NCI-H2081 treated with DMSO at 0.1 percent for 48 hours (cell line): Measurements from ENCODE around the gene H2BK1.

Source experiments
- DNase-seq: peaks from one replicate; lab custom pipeline; 2025; lab: John Stamatoyannopoulos, UW

The H2BK1 gene

DNA sequence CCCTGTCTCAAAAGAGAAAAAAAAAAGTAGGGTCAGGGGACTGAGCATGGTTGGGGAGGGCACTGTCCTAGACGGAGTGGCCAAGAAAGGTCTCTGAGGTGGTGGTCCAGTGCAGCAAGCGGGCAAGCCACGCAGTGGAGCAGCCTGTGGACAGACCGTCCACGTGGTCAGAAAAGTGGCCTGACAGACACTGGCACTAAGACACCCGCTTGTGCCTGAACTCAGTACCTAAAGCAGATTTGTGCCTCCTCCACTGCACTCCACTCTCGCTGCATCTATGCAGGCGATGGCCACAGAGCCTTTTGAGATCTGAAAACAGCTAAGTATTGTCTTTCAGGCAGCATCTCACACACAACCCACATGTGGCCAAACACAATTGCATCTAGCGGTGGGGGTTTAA, 32.1 kb downstream of the H2BK1 start:
- DNase-seq: no peak

DNA sequence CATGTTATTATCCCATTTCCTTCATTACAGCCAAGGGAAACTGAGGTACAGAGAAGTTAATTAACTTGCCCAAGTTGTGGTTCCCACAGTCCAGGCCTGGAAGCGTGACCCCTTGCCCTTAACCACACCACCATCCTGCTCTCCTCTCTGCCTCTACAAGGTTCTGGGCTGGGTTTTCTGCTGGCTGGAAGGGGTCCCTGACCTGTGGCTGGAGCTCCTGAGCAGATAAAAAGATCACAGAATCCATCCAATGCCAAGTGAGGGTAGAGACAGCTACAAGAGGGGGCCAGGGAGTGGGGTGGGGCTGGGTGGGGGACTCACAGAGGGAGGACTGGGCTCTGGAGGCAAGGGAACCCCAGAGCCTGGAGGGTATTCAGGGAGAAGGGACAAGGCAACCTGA, 33.0 kb downstream of the H2BK1 start:
- DNase-seq: no peak

DNA sequence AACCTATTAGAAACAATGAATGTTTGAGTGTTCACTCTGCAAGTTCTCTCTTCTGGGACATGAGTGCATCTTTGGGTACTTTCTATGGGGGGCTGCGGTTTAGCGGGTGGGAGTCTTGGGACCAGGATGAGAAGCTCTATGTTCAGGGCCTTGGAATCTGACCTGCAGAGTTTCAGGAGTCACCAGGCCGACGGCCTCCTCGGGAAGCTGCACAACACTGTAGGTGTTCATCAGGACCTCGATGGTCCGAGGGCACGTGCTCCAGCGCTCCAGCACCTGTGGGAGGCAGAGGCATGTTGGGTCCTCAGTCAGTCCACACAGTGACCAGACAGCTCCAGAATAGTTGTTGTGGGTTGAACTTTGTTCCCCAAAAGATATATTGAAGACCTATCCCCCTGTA, 33.9 kb downstream of the H2BK1 start:
- no peak for DNase-seq

DNA sequence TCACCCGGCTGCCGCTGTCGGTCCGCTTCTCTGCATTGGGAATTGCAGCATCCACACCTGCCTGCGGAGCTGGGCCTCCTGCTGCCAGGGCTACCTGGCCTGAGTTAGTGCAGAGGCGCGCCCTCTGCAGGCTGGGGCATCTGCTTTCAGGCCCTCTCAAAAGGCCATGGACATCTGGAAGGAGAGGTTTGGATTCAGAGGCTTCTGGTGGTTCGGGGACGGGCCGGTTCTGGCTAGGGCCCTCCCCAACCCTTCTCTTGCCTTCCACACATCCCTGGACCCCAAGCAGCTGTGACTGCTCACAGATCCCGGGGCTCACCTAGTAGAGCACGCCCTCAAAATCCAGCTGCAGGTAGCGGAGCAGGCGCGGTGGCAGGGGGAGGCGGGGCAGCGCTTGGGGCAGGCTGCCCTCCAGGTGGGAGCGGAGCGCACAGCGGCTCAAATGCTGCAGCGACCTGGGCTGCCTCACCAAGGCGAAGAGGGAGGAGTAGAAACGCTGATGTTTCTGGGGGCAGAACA, 34.4 kb downstream of the H2BK1 start:
- DNase-seq: no peak

DNA sequence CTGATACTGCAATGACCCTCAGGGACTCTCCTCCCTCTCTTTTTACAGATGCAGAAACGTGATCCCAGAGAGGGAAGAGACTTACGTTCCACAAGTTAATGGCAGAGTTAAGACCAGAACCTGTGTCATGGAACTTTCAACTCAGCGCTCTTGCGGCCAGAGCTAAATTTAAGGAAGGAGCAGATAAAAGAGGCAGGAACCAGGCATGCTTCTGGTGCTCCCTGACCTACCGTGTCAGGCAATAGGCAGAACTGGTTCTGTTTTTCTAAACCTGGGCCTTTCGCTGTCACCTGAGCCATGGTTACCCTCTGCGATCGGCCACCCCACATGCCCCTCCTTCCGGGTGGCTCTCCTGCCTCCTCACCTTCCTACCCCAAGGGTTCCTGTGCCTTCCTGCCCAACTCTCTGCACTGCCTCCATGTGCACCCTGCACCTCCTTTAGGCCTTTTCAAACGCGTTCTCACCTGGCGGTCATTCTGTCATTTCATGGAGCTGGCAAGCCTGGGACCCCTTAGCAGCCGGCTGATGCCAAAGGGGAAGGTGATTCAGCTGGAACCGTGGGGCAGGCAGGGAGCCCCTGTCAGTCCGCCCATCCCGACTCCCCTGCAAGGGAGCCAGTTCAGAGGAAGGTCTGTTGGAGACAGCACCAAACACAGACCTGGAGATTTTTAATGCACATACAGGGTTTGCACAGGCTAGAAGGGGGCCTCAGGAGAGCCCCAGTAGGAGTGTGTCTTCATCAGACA, 35.1 kb downstream of the H2BK1 start:
- DNase-seq: no peak

DNA sequence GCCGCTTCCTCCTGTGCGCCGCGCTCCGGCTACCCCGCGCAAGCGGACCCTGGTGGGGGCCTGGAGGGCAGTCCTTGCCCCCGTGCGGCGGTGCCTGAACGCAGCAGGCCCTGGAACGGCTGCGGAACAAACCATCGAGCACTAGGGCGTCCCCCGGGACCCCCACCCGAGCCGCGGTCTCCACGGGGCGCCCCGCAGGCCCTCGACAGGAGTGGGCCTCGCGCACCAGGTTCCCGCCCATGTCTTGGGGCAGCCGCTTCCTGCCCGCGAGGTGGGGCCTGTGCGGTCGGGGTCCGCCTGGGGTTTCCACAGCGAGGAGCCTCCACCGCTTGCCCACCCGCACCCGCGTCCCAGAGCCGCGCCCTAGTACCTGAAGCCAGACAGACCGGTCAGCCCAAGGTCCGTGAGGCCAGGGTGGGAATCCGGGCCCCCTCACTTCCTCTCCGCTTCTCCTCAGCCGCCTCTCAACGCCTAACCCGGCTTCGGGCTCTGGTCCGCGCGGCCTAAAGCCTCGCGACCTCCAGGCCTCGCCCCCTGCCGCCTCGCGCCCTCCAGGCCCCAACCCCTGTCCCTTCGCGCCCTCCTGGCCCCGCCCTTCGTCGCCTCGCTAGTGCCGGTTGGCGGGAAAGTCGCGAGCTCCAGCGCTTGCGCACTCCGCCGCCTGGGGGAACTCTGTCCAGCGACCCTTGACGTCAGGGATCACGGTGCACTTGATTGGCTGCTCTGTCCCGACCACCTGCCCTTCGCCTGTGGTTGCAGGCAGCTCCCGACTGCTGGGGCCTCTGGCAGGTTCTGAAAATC, 35.8 kb downstream of the H2BK1 start:
- DNase-seq: no peak

DNA sequence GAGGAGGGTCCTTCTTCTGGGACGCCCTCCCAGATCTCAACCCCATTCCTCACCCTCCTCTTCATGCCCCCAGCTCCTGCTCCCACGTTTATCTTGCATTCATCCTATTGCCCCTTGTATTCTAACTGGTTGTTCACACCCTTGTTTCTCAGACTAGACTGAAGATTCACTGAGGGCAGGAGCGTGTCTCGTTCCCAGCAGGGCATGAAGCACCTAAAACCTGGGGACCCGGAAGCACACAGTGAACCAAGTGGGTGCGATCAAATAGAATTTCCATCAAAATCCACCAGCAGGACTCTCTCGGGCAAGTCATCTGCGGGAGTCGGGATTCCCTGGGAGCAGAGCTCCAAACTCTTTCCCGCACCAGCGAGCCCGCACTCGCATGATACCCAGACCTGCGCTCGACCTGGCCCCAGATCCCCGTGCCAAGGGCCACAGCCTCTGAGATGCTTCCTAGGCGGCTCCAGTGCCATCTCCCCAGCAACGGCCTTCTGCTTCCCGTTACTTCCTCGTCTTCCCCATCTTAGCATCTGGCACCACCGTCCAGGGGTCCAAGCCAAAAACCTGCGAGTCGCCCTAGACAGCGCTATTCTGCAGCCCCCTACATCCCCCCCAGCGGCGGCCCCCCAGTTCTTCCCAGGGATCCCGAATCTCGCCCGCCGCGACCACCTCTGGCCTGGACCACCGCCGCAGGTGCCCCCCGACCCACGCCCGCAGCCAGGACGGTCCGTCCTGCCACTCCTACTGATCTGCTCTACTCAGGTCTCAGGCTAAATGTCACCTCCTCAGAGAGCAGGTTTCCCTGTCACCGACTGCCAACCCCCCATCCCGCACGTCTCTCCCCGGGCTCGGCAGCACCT, 36.7 kb downstream of the H2BK1 start:
- no peak for DNase-seq

DNA sequence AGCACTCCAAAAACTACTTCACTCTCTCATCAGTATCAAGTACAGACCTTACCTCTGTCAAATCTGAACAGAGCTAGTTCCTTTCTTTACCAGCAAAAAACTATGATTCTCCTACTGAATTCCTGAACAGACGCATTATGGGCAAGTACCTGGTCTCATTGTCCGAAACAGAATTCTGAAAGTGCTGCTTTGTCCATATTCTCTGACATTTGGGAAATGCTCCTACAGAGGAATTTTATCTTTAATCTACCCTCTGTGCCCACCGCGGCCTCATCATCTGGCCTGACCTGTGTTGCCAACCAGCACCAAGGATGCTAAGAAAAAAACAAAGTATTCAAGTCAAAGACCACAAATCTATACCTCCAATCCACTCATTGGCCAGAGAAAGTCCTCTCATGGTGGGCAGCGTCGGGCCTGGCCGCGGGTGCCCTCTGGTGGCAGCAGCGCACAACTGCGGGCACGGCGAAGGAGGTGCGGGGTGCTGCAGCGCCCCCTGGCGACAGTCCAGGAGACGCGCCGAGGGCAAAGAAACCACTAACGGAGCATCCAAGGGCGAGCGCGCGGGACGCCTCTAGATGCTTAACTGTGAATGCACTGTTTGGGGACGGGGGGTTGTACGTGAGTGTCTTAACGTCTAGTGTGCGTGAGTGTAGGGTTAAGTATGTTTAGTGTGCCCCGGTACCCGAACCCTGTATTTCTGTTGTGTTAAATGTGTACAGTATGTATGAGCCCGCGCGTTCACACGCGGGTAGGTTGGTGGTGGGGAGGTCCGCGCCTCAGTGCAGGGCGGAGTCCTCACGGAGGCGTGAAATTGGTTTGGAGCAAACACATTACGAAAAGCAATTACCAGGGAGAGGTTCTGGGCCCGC, 37.8 kb downstream of the H2BK1 start:
- DNase-seq: no peak

DNA sequence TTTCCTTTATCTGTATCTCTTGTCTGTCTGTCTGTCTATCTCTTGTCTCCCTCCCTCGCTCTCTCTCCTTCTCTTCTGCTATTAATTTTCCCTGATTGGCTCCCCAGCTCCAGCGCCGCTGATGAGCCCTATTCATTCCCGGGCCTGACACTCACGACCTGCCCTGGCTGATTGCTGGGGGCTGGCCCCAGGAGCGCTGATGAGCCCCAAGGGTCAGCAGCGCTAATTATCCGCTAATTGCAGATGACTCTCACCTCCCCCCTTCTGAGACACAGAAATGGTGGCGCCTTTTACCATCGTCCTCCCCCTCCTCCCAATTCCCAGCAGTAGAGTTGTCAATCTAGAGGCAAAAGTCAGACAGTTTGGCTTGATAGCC, 41.5 kb downstream of the H2BK1 start:
- no peak for DNase-seq

DNA sequence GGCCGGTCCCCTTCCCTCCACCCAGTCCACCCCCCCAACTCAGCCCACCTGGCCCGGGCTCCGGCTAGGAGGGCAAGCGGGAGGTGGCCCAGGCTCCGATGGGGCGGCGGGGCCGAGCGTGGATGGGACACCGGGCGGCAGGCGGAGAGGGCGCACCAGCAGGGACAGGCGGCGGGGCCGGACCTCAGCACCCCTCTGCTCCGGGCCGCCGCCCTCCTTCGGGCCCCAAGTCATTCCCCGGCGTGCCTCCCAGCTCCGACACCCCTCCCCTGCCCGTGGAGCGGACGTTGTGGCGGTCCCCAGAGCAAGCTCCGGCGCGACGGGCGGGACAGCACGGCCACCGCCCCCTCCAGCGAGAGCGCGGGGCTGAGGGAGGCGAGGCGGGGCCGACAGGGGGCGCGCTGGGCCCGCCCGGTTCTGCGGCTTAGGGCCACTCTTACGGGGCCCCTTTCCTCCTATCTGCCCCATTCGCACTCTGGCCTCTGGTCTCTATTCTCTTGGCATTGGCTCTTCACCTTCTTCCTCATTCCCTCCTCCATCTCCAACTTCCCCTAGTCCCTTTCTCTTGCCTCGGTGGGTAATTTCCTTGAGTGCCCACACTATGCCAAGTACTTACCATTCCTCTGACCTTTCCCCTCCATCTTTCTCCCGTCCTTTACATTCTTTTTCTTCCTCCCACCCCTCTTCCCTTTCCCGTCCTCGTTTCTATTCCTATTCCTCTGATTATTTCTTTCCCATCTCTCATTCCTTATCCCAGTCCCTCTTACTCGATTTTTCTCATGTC, 42.1 kb downstream of the H2BK1 start:
- no peak for DNase-seq

DNA sequence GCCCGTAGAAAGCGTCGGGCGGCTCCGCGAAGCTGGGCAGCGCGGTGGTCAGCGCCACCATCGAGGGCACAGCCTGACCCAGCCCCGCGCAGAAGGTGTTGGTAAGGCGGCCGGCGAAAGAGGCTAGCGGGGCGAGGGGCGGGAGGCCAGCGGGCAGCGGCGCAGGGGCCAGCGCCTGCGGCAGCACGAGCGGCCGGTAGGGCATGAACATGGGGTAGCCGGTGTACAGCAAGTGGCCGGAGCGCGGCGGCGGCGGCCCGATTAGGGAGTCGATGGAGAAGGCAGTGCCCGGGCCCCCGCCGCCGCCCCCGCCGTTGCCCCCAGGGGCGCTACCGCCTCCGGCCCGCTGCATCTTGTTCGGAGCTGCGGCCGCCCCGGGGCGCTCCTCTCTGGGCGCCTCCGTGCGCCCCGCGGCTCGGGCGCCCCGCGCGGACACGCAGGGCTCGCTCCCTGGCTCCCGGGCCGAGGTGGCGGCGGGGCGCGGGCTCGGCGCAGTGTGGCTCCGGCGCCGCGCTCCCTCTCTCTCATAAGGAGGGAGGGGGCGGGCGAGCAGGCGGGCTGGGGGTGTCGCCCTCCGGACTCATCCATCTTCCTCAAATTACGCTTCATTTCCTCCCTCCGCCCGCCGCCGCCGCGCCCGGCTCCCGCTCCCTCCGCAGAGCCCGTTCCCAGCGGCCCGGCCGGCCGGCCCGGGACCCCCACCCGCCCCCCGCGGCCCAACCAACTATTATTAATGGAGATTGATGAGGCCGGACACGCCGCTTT, 42.9 kb downstream of the H2BK1 start, which contains the start of gene GBX1:
Gene GBX1 (minus strand): TSS at position 498 of the 765 bp plus-strand sequence. CDS start 146 bp downstream, at position 352.
- no peak for DNase-seq

DNA sequence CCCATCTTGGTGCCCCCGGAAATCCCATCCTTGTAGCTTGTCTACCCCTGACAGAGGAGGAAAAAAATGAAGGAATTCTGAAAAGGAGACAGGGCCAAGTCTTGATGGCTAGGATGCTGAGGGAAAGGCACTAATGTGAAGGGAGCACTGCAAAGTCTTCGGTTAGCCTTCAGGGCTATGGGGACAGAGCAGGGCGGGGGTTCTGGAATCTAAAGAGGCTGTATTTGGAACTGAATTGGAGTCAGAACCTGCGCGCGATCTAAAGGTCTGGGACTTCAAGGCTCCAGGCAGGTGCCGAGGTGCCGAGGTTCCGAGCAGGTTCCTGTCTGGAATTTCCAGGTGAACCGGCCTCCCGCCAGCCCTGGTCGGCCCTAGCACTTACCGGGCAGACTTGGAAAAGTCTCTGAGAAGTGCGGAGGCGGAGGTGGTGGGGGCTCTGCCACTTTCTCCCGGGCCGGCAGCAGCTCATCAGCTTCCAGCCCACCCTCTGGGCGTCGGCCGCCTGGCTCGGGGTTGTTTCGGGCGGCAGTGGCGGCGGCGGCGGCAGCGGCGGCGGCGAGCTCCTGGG, 43.6 kb downstream of the H2BK1 start:
- no peak for DNase-seq

DNA sequence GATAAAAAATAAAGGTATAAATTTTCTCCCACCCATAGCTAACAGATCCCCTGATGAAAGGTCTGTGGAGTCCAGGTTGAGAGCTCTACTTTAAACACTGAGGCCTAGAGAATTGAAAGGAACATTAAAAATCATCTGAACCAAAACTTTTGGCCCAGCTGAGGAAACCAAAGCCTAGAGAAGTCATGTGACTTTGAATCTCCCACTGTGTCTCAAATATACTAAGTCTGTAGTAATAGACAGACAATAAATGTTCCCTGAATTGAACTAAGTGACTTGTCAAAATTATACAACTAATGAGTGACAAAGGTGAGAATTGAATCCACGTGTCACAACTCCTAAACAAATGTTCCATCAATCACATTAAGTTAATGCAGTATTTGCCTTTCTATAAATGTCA, 48.5 kb downstream of the H2BK1 start:
- DNase-seq: no peak
